ENCODE data around the gene HTRA1.

DNA sequence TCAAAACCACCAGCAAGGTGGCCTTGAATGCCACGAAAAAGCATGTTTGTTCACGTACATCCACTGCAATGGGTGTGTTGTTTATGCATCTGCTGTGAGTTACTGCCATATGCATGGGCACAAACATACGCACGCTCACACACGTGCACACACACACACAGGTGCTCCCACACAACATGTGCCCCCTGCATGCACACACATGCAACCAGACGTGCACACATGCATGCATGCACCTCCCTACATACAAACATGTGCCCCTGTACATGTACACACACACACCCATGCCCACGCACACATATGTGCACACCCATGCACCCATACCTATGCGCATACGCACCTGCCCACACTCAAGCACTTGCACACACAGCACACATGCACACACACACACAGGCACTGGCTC lies 89.1 kb downstream of the HTRA1 start:
- TF ChIP-seq, protein P1, sequence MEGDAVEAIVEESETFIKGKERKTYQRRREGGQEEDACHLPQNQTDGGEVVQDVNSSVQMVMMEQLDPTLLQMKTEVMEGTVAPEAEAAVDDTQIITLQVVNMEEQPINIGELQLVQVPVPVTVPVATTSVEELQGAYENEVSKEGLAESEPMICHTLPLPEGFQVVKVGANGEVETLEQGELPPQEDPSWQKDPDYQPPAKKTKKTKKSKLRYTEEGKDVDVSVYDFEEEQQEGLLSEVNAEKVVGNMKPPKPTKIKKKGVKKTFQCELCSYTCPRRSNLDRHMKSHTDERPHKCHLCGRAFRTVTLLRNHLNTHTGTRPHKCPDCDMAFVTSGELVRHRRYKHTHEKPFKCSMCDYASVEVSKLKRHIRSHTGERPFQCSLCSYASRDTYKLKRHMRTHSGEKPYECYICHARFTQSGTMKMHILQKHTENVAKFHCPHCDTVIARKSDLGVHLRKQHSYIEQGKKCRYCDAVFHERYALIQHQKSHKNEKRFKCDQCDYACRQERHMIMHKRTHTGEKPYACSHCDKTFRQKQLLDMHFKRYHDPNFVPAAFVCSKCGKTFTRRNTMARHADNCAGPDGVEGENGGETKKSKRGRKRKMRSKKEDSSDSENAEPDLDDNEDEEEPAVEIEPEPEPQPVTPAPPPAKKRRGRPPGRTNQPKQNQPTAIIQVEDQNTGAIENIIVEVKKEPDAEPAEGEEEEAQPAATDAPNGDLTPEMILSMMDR (IDR thresholded peaks at IDR 0.05) = no peak
- no peak for TF ChIP-seq POLR2AphosphoS5 (IDR thresholded peaks at IDR 0.05; ENCODE audit: low read depth, low read length)
- TF ChIP-seq SMC3 (IDR thresholded peaks at IDR 0.05; ENCODE audit: low read depth, low read length) = no peak
- no peak for TF ChIP-seq GABPA (IDR thresholded peaks at IDR 0.05; ENCODE audit: low read depth)
- TF ChIP-seq RAD21 (IDR thresholded peaks at IDR 0.05; ENCODE audit: low read length) = no peak
- TF ChIP-seq, protein P2, sequence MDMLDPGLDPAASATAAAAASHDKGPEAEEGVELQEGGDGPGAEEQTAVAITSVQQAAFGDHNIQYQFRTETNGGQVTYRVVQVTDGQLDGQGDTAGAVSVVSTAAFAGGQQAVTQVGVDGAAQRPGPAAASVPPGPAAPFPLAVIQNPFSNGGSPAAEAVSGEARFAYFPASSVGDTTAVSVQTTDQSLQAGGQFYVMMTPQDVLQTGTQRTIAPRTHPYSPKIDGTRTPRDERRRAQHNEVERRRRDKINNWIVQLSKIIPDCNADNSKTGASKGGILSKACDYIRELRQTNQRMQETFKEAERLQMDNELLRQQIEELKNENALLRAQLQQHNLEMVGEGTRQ (IDR thresholded peaks at IDR 0.05; ENCODE audit: borderline replicate concordance, low read depth, low read length) = no peak
- TF ChIP-seq, protein P3, sequence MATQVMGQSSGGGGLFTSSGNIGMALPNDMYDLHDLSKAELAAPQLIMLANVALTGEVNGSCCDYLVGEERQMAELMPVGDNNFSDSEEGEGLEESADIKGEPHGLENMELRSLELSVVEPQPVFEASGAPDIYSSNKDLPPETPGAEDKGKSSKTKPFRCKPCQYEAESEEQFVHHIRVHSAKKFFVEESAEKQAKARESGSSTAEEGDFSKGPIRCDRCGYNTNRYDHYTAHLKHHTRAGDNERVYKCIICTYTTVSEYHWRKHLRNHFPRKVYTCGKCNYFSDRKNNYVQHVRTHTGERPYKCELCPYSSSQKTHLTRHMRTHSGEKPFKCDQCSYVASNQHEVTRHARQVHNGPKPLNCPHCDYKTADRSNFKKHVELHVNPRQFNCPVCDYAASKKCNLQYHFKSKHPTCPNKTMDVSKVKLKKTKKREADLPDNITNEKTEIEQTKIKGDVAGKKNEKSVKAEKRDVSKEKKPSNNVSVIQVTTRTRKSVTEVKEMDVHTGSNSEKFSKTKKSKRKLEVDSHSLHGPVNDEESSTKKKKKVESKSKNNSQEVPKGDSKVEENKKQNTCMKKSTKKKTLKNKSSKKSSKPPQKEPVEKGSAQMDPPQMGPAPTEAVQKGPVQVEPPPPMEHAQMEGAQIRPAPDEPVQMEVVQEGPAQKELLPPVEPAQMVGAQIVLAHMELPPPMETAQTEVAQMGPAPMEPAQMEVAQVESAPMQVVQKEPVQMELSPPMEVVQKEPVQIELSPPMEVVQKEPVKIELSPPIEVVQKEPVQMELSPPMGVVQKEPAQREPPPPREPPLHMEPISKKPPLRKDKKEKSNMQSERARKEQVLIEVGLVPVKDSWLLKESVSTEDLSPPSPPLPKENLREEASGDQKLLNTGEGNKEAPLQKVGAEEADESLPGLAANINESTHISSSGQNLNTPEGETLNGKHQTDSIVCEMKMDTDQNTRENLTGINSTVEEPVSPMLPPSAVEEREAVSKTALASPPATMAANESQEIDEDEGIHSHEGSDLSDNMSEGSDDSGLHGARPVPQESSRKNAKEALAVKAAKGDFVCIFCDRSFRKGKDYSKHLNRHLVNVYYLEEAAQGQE (IDR thresholded peaks at IDR 0.05; ENCODE audit: low read depth, low read length) = no peak
- TF ChIP-seq GATA2 (CRISPR knock-in tag; IDR thresholded peaks at IDR 0.05) = no peak
- TF ChIP-seq, protein P4, sequence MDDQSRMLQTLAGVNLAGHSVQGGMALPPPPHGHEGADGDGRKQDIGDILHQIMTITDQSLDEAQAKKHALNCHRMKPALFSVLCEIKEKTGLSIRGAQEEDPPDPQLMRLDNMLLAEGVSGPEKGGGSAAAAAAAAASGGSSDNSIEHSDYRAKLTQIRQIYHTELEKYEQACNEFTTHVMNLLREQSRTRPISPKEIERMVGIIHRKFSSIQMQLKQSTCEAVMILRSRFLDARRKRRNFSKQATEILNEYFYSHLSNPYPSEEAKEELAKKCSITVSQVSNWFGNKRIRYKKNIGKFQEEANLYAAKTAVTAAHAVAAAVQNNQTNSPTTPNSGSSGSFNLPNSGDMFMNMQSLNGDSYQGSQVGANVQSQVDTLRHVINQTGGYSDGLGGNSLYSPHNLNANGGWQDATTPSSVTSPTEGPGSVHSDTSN (IDR thresholded peaks at IDR 0.05) = no peak
- TF ChIP-seq, protein P5, sequence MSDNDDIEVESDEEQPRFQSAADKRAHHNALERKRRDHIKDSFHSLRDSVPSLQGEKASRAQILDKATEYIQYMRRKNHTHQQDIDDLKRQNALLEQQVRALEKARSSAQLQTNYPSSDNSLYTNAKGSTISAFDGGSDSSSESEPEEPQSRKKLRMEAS (IDR thresholded peaks at IDR 0.05; ENCODE audit: low read depth) = no peak
- TF ChIP-seq NRF1 (IDR thresholded peaks at IDR 0.05; ENCODE audit: low read depth, low read length) = no peak
- no peak for TF ChIP-seq MEF2A (IDR thresholded peaks at IDR 0.05; ENCODE audit: borderline replicate concordance, low read depth)

Measured in SK-N-SH (cell line).